Liver (tissue), 3 donors: ENCODE measurements around the gene HAPLN1.

Source experiments
- EGR1 ChIP-seq, 2 donors: IDR thresholded peaks; 2 replicates each; pipeline ENCODE4 v1.6.1; 2016 to 2018; ENCODE audit warnings: antibody characterized with exemption in 2 of 2, low read depth in 2 of 2
- GABPA ChIP-seq, 2 donors: IDR thresholded peaks in 1 of 2; conservative IDR thresholded peaks in 1 of 2; 2 replicates each; pipeline ENCODE4 v1.6.1; 2016; ENCODE audit warnings: antibody characterized with exemption in 2 of 2, mild to moderate bottlenecking in 1 of 2, moderate library complexity in 1 of 2
- HNF4A ChIP-seq, 2 donors: conservative IDR thresholded peaks; 2 replicates each; pipeline ENCODE4 v1.6.1; 2016; ENCODE audit warnings: antibody characterized with exemption in 2 of 2, mild to moderate bottlenecking in 2 of 2
- JUND ChIP-seq, 2 donors: IDR thresholded peaks; 2 replicates each; pipeline ENCODE4 v1.6.1; 2016; ENCODE audit warnings: antibody characterized with exemption in 2 of 2
- RAD21 ChIP-seq, 2 donors: IDR thresholded peaks; 2 replicates each; pipeline ENCODE4 v1.6.1; 2016; ENCODE audit warnings: antibody characterized with exemption in 2 of 2, mild to moderate bottlenecking in 2 of 2
- RXRA ChIP-seq, 2 donors: IDR thresholded peaks; 2 replicates each; pipeline ENCODE4 v1.6.1; 2017 to 2018; ENCODE audit warnings: antibody characterized with exemption in 2 of 2, mild to moderate bottlenecking in 1 of 2
- SP1 ChIP-seq: IDR thresholded peaks from 2 replicates; pipeline ENCODE4 v1.6.1; 2018; ENCODE audit warnings: antibody characterized with exemption, mild to moderate bottlenecking
- TAF1 ChIP-seq: conservative IDR thresholded peaks from 2 replicates; pipeline ENCODE4 v1.6.1; 2016; ENCODE audit warnings: antibody characterized with exemption, mild to moderate bottlenecking
- YY1 ChIP-seq: IDR thresholded peaks from 2 replicates; pipeline ENCODE4 v1.6.1; 2016; ENCODE audit warnings: antibody characterized with exemption, mild to moderate bottlenecking
- TF ChIP-seq, protein P1 (sequence below): fragments of 150-350 bp; IDR thresholded peaks from 2 replicates; pipeline ENCODE4 v1.5.1; 2017; ENCODE audit warnings: improper control_type of control experiment, low read depth, low read length; ENCODE audit not compliant: missing input control
- TF ChIP-seq, protein P2 (sequence below): IDR thresholded peaks from 2 replicates; pipeline ENCODE4 v1.6.1; 2016; ENCODE audit warnings: antibody characterized with exemption
- TF ChIP-seq, protein P3 (sequence below): IDR thresholded peaks from 2 replicates; pipeline ENCODE4 v1.6.1; 2016; ENCODE audit warnings: antibody characterized with exemption
- TF ChIP-seq, protein P4 (sequence below): IDR thresholded peaks from 2 replicates; pipeline ENCODE4 v1.6.1; 2016; ENCODE audit warnings: antibody characterized with exemption, mild to moderate bottlenecking
- donor health status: healthy.
- donor health status: healthy.

DNA sequence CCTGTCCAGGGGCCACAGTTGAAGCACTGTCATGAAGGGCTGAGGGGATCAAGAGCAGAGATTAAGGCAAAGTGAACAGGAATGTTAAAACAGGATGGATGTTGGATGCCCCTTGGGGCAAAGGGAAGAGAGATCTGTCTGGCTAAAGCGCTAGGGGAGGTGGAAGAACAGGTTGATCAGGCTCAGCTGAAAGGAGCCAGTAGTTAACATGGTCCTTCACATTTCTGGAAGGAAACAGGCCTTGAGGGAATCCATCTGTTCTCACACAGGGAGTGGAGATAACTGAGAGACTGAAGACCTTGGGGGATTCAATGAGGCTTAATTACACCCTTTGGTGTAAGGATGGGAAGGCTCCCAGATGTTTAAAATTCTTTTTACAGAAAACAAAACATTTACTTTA, 5.8 kb downstream of the HAPLN1 start:
- TF ChIP-seq, protein P1, sequence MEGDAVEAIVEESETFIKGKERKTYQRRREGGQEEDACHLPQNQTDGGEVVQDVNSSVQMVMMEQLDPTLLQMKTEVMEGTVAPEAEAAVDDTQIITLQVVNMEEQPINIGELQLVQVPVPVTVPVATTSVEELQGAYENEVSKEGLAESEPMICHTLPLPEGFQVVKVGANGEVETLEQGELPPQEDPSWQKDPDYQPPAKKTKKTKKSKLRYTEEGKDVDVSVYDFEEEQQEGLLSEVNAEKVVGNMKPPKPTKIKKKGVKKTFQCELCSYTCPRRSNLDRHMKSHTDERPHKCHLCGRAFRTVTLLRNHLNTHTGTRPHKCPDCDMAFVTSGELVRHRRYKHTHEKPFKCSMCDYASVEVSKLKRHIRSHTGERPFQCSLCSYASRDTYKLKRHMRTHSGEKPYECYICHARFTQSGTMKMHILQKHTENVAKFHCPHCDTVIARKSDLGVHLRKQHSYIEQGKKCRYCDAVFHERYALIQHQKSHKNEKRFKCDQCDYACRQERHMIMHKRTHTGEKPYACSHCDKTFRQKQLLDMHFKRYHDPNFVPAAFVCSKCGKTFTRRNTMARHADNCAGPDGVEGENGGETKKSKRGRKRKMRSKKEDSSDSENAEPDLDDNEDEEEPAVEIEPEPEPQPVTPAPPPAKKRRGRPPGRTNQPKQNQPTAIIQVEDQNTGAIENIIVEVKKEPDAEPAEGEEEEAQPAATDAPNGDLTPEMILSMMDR, result no peak
- TF ChIP-seq YY1, result no peak
- TF ChIP-seq RXRA (IDR thresholded peaks at IDR 0.05), result no peak
- no peak for TF ChIP-seq JUND (IDR thresholded peaks at IDR 0.05)
- no peak for TF ChIP-seq SP1
- TF ChIP-seq TAF1, result no peak
- no peak for TF ChIP-seq HNF4A (conservative IDR thresholded peaks at IDR 0.05)
- TF ChIP-seq RAD21 (IDR thresholded peaks at IDR 0.05), result no peak
- TF ChIP-seq, protein P2, sequence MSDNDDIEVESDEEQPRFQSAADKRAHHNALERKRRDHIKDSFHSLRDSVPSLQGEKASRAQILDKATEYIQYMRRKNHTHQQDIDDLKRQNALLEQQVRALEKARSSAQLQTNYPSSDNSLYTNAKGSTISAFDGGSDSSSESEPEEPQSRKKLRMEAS, result no peak
- TF ChIP-seq, protein P3, sequence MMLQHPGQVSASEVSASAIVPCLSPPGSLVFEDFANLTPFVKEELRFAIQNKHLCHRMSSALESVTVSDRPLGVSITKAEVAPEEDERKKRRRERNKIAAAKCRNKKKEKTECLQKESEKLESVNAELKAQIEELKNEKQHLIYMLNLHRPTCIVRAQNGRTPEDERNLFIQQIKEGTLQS, result no peak
- no peak for TF ChIP-seq GABPA (IDR thresholded peaks at IDR 0.05 in 1 of 2, conservative IDR thresholded peaks at IDR 0.05 in 1 of 2)
- TF ChIP-seq EGR1 (IDR thresholded peaks at IDR 0.05; ENCODE audit: low read depth in 2 of 2), result no peak
- TF ChIP-seq, protein P4, sequence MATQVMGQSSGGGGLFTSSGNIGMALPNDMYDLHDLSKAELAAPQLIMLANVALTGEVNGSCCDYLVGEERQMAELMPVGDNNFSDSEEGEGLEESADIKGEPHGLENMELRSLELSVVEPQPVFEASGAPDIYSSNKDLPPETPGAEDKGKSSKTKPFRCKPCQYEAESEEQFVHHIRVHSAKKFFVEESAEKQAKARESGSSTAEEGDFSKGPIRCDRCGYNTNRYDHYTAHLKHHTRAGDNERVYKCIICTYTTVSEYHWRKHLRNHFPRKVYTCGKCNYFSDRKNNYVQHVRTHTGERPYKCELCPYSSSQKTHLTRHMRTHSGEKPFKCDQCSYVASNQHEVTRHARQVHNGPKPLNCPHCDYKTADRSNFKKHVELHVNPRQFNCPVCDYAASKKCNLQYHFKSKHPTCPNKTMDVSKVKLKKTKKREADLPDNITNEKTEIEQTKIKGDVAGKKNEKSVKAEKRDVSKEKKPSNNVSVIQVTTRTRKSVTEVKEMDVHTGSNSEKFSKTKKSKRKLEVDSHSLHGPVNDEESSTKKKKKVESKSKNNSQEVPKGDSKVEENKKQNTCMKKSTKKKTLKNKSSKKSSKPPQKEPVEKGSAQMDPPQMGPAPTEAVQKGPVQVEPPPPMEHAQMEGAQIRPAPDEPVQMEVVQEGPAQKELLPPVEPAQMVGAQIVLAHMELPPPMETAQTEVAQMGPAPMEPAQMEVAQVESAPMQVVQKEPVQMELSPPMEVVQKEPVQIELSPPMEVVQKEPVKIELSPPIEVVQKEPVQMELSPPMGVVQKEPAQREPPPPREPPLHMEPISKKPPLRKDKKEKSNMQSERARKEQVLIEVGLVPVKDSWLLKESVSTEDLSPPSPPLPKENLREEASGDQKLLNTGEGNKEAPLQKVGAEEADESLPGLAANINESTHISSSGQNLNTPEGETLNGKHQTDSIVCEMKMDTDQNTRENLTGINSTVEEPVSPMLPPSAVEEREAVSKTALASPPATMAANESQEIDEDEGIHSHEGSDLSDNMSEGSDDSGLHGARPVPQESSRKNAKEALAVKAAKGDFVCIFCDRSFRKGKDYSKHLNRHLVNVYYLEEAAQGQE, result no peak
